ENCODE results near the gene DBN1. TPM values are rescaled to one million over a fixed set of nuclear protein-coding genes. Genes with fewer than 3 reads are reported as not detected.

DBN1 gene
- total RNA-seq, 1 donor from 2014 or later: 21.8 TPM

- no peak for DNase-seq
These were observed 30.1 kb downstream of the DBN1 start for GRCh38 chr5:177443144-177443983.

DNA sequence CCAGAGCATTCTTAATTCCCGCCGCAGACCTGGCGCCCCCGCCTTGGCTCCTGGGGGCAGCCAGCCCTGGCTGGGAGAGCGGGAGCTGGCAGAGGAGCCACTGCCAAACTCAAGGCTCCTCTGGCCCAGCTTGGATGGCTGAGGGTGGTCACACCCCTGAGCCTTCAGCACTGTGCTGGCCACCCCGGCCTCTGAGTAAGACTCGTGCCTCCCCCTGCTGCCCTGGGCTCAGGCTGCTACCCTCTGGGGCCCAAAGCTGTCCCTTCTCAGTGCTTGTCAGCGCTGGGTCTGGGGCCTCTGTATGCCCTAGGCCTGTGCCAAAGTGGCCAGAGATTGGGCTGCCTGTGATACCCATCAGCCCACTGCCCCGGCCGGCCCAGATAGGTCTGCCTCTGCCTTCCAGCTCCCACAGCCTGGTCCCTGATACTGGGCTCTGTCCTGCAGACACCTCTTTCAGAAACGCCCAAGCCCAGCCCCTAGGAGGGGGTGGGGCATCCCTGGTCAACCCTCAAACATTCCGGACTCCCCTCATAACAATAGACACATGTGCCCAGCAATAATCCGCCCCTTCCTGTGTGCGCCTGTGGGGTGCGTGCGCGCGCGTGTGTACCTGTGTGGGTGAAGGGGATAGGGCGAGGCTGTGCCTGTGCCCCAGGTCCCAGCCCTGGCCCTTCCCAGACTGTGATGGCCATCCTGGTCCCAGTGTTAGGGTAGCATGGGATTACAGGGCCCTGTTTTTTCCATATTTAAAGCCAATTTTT is 31.2 kb downstream of the DBN1 start:
- H3K4me3 ChIP-seq: no peak overlapping the region
- peaks cover 12% of the 10 kb centered on the region for H3K27me3 ChIP-seq (ENCODE audit: low read depth)
- H3K9me3 ChIP-seq (replicated peaks): no peaks in the 10 kb centered on the region
- TF ChIP-seq CTCF (IDR thresholded peaks at IDR 0.05; ENCODE audit: borderline replicate concordance): no peak
- DNase-seq: no peak
- H3K36me3 ChIP-seq: peaks cover 35% of the 10 kb centered on the region
- intact Hi-C loops (cut with micrococcal nuclease): no loop called here
- H3K27ac ChIP-seq (replicated peaks): no peak overlapping the region
- H3K4me1 ChIP-seq: peaks cover 15% of the 10 kb centered on the region

More at GRCh38 chr5:177443144-177443983, 30.1 kb downstream of the DBN1 start:
- intact Hi-C loops (cut with micrococcal nuclease): no loop called here
- Histone ChIP-seq H3K27ac (replicated peaks) (no peak overlapping the region), H3K27me3 (ENCODE audit: low read depth) (peaks cover 22% of the 10 kb centered on the region), H3K9me3 (replicated peaks) (no peaks in the 10 kb centered on the region), H3K36me3 (peaks cover 24% of the 10 kb centered on the region), H3K4me3 (no peak overlapping the region), H3K4me1 (peaks cover 25% of the 10 kb centered on the region)
- no peak for TF ChIP-seq CTCF (IDR thresholded peaks at IDR 0.05; ENCODE audit: borderline replicate concordance)

GRCh38 chr5:177440990-177441780 is 32.2 kb downstream of the DBN1 start:
- no peak overlapping the region for H3K27ac ChIP-seq (replicated peaks)
- no peak overlapping the region for H3K4me3 ChIP-seq
- no peak for TF ChIP-seq CTCF (IDR thresholded peaks at IDR 0.05; ENCODE audit: borderline replicate concordance)
- no peak for DNase-seq
- intact Hi-C loops (cut with micrococcal nuclease): no loop called here
- peaks cover 6% of the 10 kb centered on the region for H3K4me1 ChIP-seq
- H3K27me3 ChIP-seq (ENCODE audit: low read depth): peaks cover 3% of the 10 kb centered on the region
- peaks cover 44% of the 10 kb centered on the region for H3K36me3 ChIP-seq
- H3K9me3 ChIP-seq (replicated peaks): no peaks in the 10 kb centered on the region

- H3K36me3 ChIP-seq: peaks cover 52% of the 10 kb centered on the region
- intact Hi-C loops (cut with micrococcal nuclease): no loop called here
- H3K27me3 ChIP-seq (ENCODE audit: low read depth): no peaks in the 10 kb centered on the region
- H3K4me1 ChIP-seq: no peaks in the 10 kb centered on the region
- H3K9me3 ChIP-seq (replicated peaks): no peaks in the 10 kb centered on the region
- H3K4me3 ChIP-seq: no peak overlapping the region
- no peak for DNase-seq
- no peak overlapping the region for H3K27ac ChIP-seq (replicated peaks)
- TF ChIP-seq CTCF (IDR thresholded peaks at IDR 0.05; ENCODE audit: borderline replicate concordance): no peak
These were observed 33.0 kb downstream of the DBN1 start for GRCh38 chr5:177440211-177440989.
